ENCODE data around the gene SMAGP.

DNA sequence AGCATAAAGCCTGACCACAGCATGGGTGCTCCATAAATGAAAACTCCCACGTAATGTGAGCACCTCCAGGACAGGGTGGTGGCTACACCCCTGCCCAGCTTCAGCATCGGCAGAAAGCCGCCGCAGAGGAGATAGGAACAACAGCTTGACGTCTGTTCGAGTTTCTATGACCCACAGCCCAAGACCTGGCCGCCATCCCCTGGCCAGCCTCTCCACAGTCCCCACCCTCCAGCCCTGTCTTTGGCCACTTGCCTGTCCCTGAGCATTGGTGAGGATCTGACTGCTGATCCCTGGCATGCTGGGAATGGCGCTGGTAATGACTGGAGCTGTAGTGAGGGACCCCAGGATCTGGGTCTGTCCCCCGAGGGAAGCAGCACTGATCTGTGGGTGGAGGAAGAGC is 73.7 kb downstream of the SMAGP start:
- TF ChIP-seq CTCF (IDR thresholded peaks at IDR 0.05; ENCODE audit: extremely low read depth in 1 of 2, insufficient read depth in 1 of 2, low read depth in 1 of 2, low read length in 2 of 2) = no peak
- TF ChIP-seq EZH2 (IDR thresholded peaks at IDR 0.05; ENCODE audit: borderline replicate concordance, low read depth, low read length, severe bottlenecking) = no peak
- TF ChIP-seq POLR2AphosphoS5 (IDR thresholded peaks at IDR 0.05; ENCODE audit: insufficient read depth, low read depth, low read length) = no peak
